ENCODE data around the gene GAK.

GAK gene

GRCh38 chr4:837772-838171 lies 94.3 kb downstream of the GAK start:
- H3F3A ChIP-seq (ENCODE audit: insufficient read depth), result peaks cover 12% of the 10 kb centered on the region; the same call in 1 of the 2 replicates
- H4K20me1 ChIP-seq (ENCODE audit: low read depth, low read length), result no peaks in the 10 kb centered on the region
- H3K4me2 ChIP-seq (ENCODE audit: low read depth, low read length, poor library complexity, severe bottlenecking), result no peak overlapping the region
- no peaks in the 10 kb centered on the region for H3K27me3 ChIP-seq (ENCODE audit: low read length)
- no peak overlapping the region for H3K4me3 ChIP-seq (ENCODE audit: insufficient read depth, low read length, poor library complexity, severe bottlenecking)
- no peak overlapping the region for H2AFZ ChIP-seq (ENCODE audit: low read depth, low read length, severe bottlenecking)
- H3K9me2 ChIP-seq (replicated peaks; ENCODE audit: insufficient read depth, low read length), result no peaks in the 10 kb centered on the region
- TF ChIP-seq CTCF (IDR thresholded peaks at IDR 0.05; ENCODE audit: insufficient read depth, low read length, poor library complexity, severe bottlenecking), result no peak
- no peak for TF ChIP-seq EZH2phosphoT487 (conservative IDR thresholded peaks at IDR 0.05; ENCODE audit: low read length)
- H3K36me3 ChIP-seq (ENCODE audit: low read length), result peaks cover 12% of the 10 kb centered on the region; the same call in 1 of the 2 replicates
- H3K9me3 ChIP-seq (ENCODE audit: insufficient read depth, low read length), result no peaks in the 10 kb centered on the region
- no peaks in the 10 kb centered on the region for H3K79me2 ChIP-seq (ENCODE audit: insufficient read depth, low read length)
- H3K9ac ChIP-seq (ENCODE audit: low read length), result no peak overlapping the region
- H3K27ac ChIP-seq (ENCODE audit: low read depth, low read length), result no peak overlapping the region

- no peak for TF ChIP-seq CTCF (IDR thresholded peaks at IDR 0.05; ENCODE audit: insufficient read depth, low read length, poor library complexity, severe bottlenecking)
- TF ChIP-seq EZH2phosphoT487 (conservative IDR thresholded peaks at IDR 0.05; ENCODE audit: low read length), result no peak
- H3K4me2 ChIP-seq (ENCODE audit: low read depth, low read length, poor library complexity, severe bottlenecking), result no peak overlapping the region
- no peak overlapping the region for H3K4me3 ChIP-seq (ENCODE audit: insufficient read depth, low read length, poor library complexity, severe bottlenecking)
- peaks cover 10% of the 10 kb centered on the region; the same call in 1 of the 2 replicates for H3K36me3 ChIP-seq (ENCODE audit: low read length)
- no peak overlapping the region for H2AFZ ChIP-seq (ENCODE audit: low read depth, low read length, severe bottlenecking)
- H3K27me3 ChIP-seq (ENCODE audit: low read length), result no peaks in the 10 kb centered on the region
- no peaks in the 10 kb centered on the region for H4K20me1 ChIP-seq (ENCODE audit: low read depth, low read length)
- H3K9me3 ChIP-seq (ENCODE audit: insufficient read depth, low read length), result no peaks in the 10 kb centered on the region
- no peaks in the 10 kb centered on the region for H3K9me2 ChIP-seq (replicated peaks; ENCODE audit: insufficient read depth, low read length)
- no peaks in the 10 kb centered on the region for H3K79me2 ChIP-seq (ENCODE audit: insufficient read depth, low read length)
- no peak overlapping the region for H3K27ac ChIP-seq (ENCODE audit: low read depth, low read length)
- no peak overlapping the region for H3K9ac ChIP-seq (ENCODE audit: low read length)
- H3F3A ChIP-seq (ENCODE audit: insufficient read depth), result peaks cover 12% of the 10 kb centered on the region; the same call in 1 of the 2 replicates
Observed at GRCh38 chr4:836750-837301, 95.3 kb downstream of the GAK start.

GRCh38 chr4:836003-836511 lies 96.1 kb downstream of the GAK start:
- Histone ChIP-seq H3K27me3 (ENCODE audit: low read length) (no peaks in the 10 kb centered on the region), H3K79me2 (ENCODE audit: insufficient read depth, low read length) (no peaks in the 10 kb centered on the region), H3K4me2 (ENCODE audit: low read depth, low read length, poor library complexity, severe bottlenecking) (no peak overlapping the region), H3F3A (ENCODE audit: insufficient read depth) (peaks cover 12% of the 10 kb centered on the region; the same call in 1 of the 2 replicates), H3K9me3 (ENCODE audit: insufficient read depth, low read length) (no peaks in the 10 kb centered on the region), H3K4me3 (ENCODE audit: insufficient read depth, low read length, poor library complexity, severe bottlenecking) (no peak overlapping the region), H2AFZ (ENCODE audit: low read depth, low read length, severe bottlenecking) (no peak overlapping the region), H3K9me2 (replicated peaks; ENCODE audit: insufficient read depth, low read length) (no peaks in the 10 kb centered on the region), H4K20me1 (ENCODE audit: low read depth, low read length) (no peaks in the 10 kb centered on the region), H3K9ac (ENCODE audit: low read length) (no peak overlapping the region), H3K36me3 (ENCODE audit: low read length) (peaks cover 6% of the 10 kb centered on the region; the same call in 1 of the 2 replicates), H3K27ac (ENCODE audit: low read depth, low read length) (no peak overlapping the region)
- TF ChIP-seq CTCF (IDR thresholded peaks at IDR 0.05; ENCODE audit: insufficient read depth, low read length, poor library complexity, severe bottlenecking), result no peak
- TF ChIP-seq EZH2phosphoT487 (conservative IDR thresholded peaks at IDR 0.05; ENCODE audit: low read length), result no peak

Data from SU-DHL-6 (cell line).